Activated naive CD8-positive, alpha-beta T cell treated with anti-CD3 and anti-CD28 coated beads for 36 hours (primary cell): Measurements from ENCODE around the gene TMPRSS11F. TPM values are rescaled to one million over a fixed set of nuclear protein-coding genes. Genes with fewer than 3 reads are reported as not detected.

Experiments used
- total RNA-seq, 2 experiments: library from RNA; stranded (reverse); gene quantifications; one replicate each; pipeline ENCODE4 v1.2.3, GENCODE V29; 2021

TMPRSS11F gene
- total RNA-seq, 2 experiments from 2014 or later: not detected

Other genes with a start within 250 kb of the TMPRSS11F start
- gene TMPRSS11D, start 245.9 kb downstream of the TMPRSS11F start, total RNA-seq: not detected
- gene TMPRSS11A, start 166.4 kb downstream of the TMPRSS11F start, total RNA-seq: not detected
- not detected for gene TMPRSS11B, start 115.8 kb upstream of the TMPRSS11F start, total RNA-seq
- gene YTHDC1, start 220.2 kb upstream of the TMPRSS11F start, total RNA-seq: 10 to 100 TPM; 81.1 to 84.7 TPM